GM19395 (cell line): ENCODE results near the gene HEXIM1.
A peak's percentile ranks its signal among the peaks of the same experiment; 100 is the strongest.

ENCODE experiments used
- ATAC-seq: cut with Tn5 transposase; IDR thresholded peaks from one replicate; pipeline ENCODE4 v1.9.1; 2021; ENCODE audit warnings: mild to moderate bottlenecking, moderate library complexity; ENCODE audit not compliant: unreplicated experiment

HEXIM1 gene

GRCh38 chr17:45144199-45145034 is 3.9 kb upstream of the HEXIM1 start:
- ATAC-seq, result no peak

- ATAC-seq, result no peak
These were observed 3.3 kb upstream of the HEXIM1 start for GRCh38 chr17:45145035-45145389.

GRCh38 chr17:45146166-45146565 is 2.1 kb upstream of the HEXIM1 start:
- ATAC-seq, result no peak

- ATAC-seq, result no peak
These were observed 1.7 kb upstream of the HEXIM1 start for GRCh38 chr17:45146592-45146889.

GRCh38 chr17:45146890-45147580 is 1.2 kb upstream of the HEXIM1 start:
- no peak for ATAC-seq

GRCh38 chr17:45147581-45148182 is 593 bp upstream of the HEXIM1 start:
- ATAC-seq, result no peak

GRCh38 chr17:45149037-45149668 is 878 bp downstream of the HEXIM1 start:
- no peak for ATAC-seq

- ATAC-seq, result no peak
These were observed 1.7 kb downstream of the HEXIM1 start for GRCh38 chr17:45149669-45150664.

GRCh38 chr17:45150911-45151809 is 2.9 kb downstream of the HEXIM1 start:
- no peak for ATAC-seq

GRCh38 chr17:45155029-45155428 is 6.8 kb downstream of the HEXIM1 start:
- no peak for ATAC-seq

- no peak for ATAC-seq
These were observed 7.2 kb downstream of the HEXIM1 start for GRCh38 chr17:45155483-45155882.

- ATAC-seq, result no peak
These were observed 8.0 kb downstream of the HEXIM1 start for GRCh38 chr17:45156242-45156641.

GRCh38 chr17:45160447-45161287 is 12.4 kb downstream of the HEXIM1 start:
- peak; percentile 13 for ATAC-seq

- ATAC-seq, result peak; percentile 88
These were observed 13.2 kb downstream of the HEXIM1 start, which contains the start of gene HEXIM2 for GRCh38 chr17:45161288-45162024. Gene HEXIM2, plus strand, starts transcription at chr17:45161875. Its CDS starts 919 bp downstream, at chr17:45162794.

- no peak for ATAC-seq
These were observed 13.9 kb downstream of the HEXIM1 start for GRCh38 chr17:45162025-45162687.

- no peak for ATAC-seq
These were observed 16.5 kb downstream of the HEXIM1 start for GRCh38 chr17:45164734-45165269.
